ENCODE measurements around the gene OST4. TPM values are rescaled to one million over a fixed set of nuclear protein-coding genes. Genes with fewer than 3 reads are reported as not detected.

Gene OST4
- total RNA-seq, 1 donor from 2014 or later = 84.6 TPM

GRCh38 chr2:27053776-27054175 is 17.7 kb downstream of the OST4 start:
- TF ChIP-seq EZH2 (IDR thresholded peaks at IDR 0.05) = no peak
- no peak for TF ChIP-seq EZH2phosphoT487 (IDR thresholded peaks at IDR 0.05)
- TF ChIP-seq, protein P1, sequence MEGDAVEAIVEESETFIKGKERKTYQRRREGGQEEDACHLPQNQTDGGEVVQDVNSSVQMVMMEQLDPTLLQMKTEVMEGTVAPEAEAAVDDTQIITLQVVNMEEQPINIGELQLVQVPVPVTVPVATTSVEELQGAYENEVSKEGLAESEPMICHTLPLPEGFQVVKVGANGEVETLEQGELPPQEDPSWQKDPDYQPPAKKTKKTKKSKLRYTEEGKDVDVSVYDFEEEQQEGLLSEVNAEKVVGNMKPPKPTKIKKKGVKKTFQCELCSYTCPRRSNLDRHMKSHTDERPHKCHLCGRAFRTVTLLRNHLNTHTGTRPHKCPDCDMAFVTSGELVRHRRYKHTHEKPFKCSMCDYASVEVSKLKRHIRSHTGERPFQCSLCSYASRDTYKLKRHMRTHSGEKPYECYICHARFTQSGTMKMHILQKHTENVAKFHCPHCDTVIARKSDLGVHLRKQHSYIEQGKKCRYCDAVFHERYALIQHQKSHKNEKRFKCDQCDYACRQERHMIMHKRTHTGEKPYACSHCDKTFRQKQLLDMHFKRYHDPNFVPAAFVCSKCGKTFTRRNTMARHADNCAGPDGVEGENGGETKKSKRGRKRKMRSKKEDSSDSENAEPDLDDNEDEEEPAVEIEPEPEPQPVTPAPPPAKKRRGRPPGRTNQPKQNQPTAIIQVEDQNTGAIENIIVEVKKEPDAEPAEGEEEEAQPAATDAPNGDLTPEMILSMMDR (IDR thresholded peaks at IDR 0.05) = no peak
- no peak overlapping the region for H3K9ac ChIP-seq
- peaks cover 5% of the 10 kb centered on the region for H3K4me1 ChIP-seq
- no peaks in the 10 kb centered on the region for H3K27me3 ChIP-seq
- Mint-ChIP-seq H3K27ac (no peak overlapping the region), H3K9me3 (peaks cover 19% of the 10 kb centered on the region), H3K36me3 (peaks cover 40% of the 10 kb centered on the region), H3K4me1 (peaks cover 28% of the 10 kb centered on the region), H3K27me3 (ENCODE audit: insufficient read depth, low read depth) (peaks cover 20% of the 10 kb centered on the region), H3K4me3 (peak overlapping the region; percentile 92)
- peaks cover 3% of the 10 kb centered on the region for H3K79me2 ChIP-seq (ENCODE audit: low read depth)
- no peaks in the 10 kb centered on the region for H3K36me3 ChIP-seq
- H3K27ac ChIP-seq = no peak overlapping the region
- no peaks in the 10 kb centered on the region for H4K20me1 ChIP-seq (ENCODE audit: low read depth)
- H3F3A ChIP-seq (ENCODE audit: low read depth) = peaks cover 27% of the 10 kb centered on the region
- H2AFZ ChIP-seq (replicated peaks) = no peak overlapping the region
- no peaks in the 10 kb centered on the region for H3K9me3 ChIP-seq (ENCODE audit: low read depth)
- H3K4me3 ChIP-seq = no peak overlapping the region
- H3K4me2 ChIP-seq = no peak overlapping the region
- no peak for DNase-seq (ENCODE audit: low spot score)

- H3K36me3 Mint-ChIP-seq = peaks cover 38% of the 10 kb centered on the region
- no peak overlapping the region for H3K27ac Mint-ChIP-seq
- no peak for DNase-seq (ENCODE audit: low spot score)
These were observed 18.1 kb downstream of the OST4 start for GRCh38 chr2:27053321-27053720.

GRCh38 chr2:27051902-27052645 is 19.4 kb downstream of the OST4 start:
- Mint-ChIP-seq H3K4me3 (peak overlapping the region; percentile 92), H3K36me3 (peaks cover 33% of the 10 kb centered on the region), H3K27me3 (ENCODE audit: insufficient read depth, low read depth) (peaks cover 22% of the 10 kb centered on the region), H3K4me1 (peaks cover 32% of the 10 kb centered on the region), H3K27ac (peak overlapping the region; percentile 82), H3K9me3 (peaks cover 19% of the 10 kb centered on the region)
- Histone ChIP-seq H3K9ac (peak overlapping the region; percentile 63), H3K27ac (no peak overlapping the region), H2AFZ (replicated peaks) (peak overlapping the region; percentile 92), H3F3A (ENCODE audit: low read depth) (peaks cover 34% of the 10 kb centered on the region), H3K4me3 (peak overlapping the region; percentile 75), H3K9me3 (ENCODE audit: low read depth) (no peaks in the 10 kb centered on the region), H3K4me2 (peak overlapping the region; percentile 88), H3K36me3 (no peaks in the 10 kb centered on the region), H3K79me2 (ENCODE audit: low read depth) (peaks cover 3% of the 10 kb centered on the region), H3K27me3 (no peaks in the 10 kb centered on the region), H3K4me1 (peaks cover 5% of the 10 kb centered on the region), H4K20me1 (ENCODE audit: low read depth) (no peaks in the 10 kb centered on the region)
- DNase-seq (ENCODE audit: low spot score) = peak; percentile 45
- no peak for TF ChIP-seq EZH2phosphoT487 (IDR thresholded peaks at IDR 0.05)
- TF ChIP-seq EZH2 (IDR thresholded peaks at IDR 0.05) = no peak
- TF ChIP-seq, protein P1 (IDR thresholded peaks at IDR 0.05) = no peak

More at GRCh38 chr2:27053321-27053720, 18.1 kb downstream of the OST4 start:
- H3K27ac ChIP-seq = no peak overlapping the region
- peaks cover 5% of the 10 kb centered on the region for H3K4me1 ChIP-seq
- H3K4me2 ChIP-seq = no peak overlapping the region
- H4K20me1 ChIP-seq (ENCODE audit: low read depth) = no peaks in the 10 kb centered on the region
- peaks cover 31% of the 10 kb centered on the region for H3F3A ChIP-seq (ENCODE audit: low read depth)
- H3K4me3 ChIP-seq = no peak overlapping the region
- no peak overlapping the region for H3K9ac ChIP-seq
- Mint-ChIP-seq H3K9me3 (peaks cover 19% of the 10 kb centered on the region), H3K4me3 (peak overlapping the region; percentile 92), H3K4me1 (peaks cover 31% of the 10 kb centered on the region), H3K27me3 (ENCODE audit: insufficient read depth, low read depth) (peaks cover 21% of the 10 kb centered on the region)
- TF ChIP-seq EZH2phosphoT487 (IDR thresholded peaks at IDR 0.05) (no peak), EZH2 (IDR thresholded peaks at IDR 0.05) (no peak)
- TF ChIP-seq, protein P1 (IDR thresholded peaks at IDR 0.05) = no peak
- peaks cover 3% of the 10 kb centered on the region for H3K79me2 ChIP-seq (ENCODE audit: low read depth)
- H2AFZ ChIP-seq (replicated peaks) = no peak overlapping the region
- H3K36me3 ChIP-seq = no peaks in the 10 kb centered on the region
- H3K27me3 ChIP-seq = no peaks in the 10 kb centered on the region
- no peaks in the 10 kb centered on the region for H3K9me3 ChIP-seq (ENCODE audit: low read depth)
